NCI-H1436 (cell line): ENCODE results near the gene INO80D.
"Not testable (repeated sequence)": the region's sequence is repeated elsewhere in the genome, so short reads cannot be mapped to it uniquely, and the experiment has no call there.

ENCODE experiments used
- DNase-seq: peaks from one replicate; lab custom pipeline; 2025; lab: John Stamatoyannopoulos, UW

INO80D gene

GRCh38 chr2:206085742-206086445 is at the start of gene INO80D:
Gene INO80D, minus strand, starts transcription at chr2:206086174. Its CDS starts 23,158 bp downstream, at chr2:206063016.
- DNase-seq = peak; percentile 71

GRCh38 chr2:206127656-206128055 is 41.7 kb upstream of the INO80D start:
- no peak for DNase-seq

GRCh38 chr2:206125901-206126300 is 39.9 kb upstream of the INO80D start:
- no peak for DNase-seq

- DNase-seq = not testable (repeated sequence)
Observed at GRCh38 chr2:206122569-206122968, 36.6 kb upstream of the INO80D start.

GRCh38 chr2:206116278-206116677 is 30.3 kb upstream of the INO80D start:
- DNase-seq = no peak

GRCh38 chr2:206115026-206115578 is 29.1 kb upstream of the INO80D start:
- no peak for DNase-seq

GRCh38 chr2:206112846-206113547 is 27.0 kb upstream of the INO80D start:
- no peak for DNase-seq

- DNase-seq = no peak
Observed at GRCh38 chr2:206112108-206112507, 26.1 kb upstream of the INO80D start.

- no peak for DNase-seq
Observed at GRCh38 chr2:206108713-206109112, 22.7 kb upstream of the INO80D start.

GRCh38 chr2:206105541-206105940 is 19.6 kb upstream of the INO80D start:
- DNase-seq = no peak

- no peak for DNase-seq
Observed at GRCh38 chr2:206105038-206105437, 19.1 kb upstream of the INO80D start.

GRCh38 chr2:206098872-206099271 is 12.9 kb upstream of the INO80D start:
- DNase-seq = not testable (repeated sequence)

GRCh38 chr2:206098471-206098870 is 12.5 kb upstream of the INO80D start:
- DNase-seq = no peak

GRCh38 chr2:206096876-206097275 is 10.9 kb upstream of the INO80D start:
- DNase-seq = no peak

GRCh38 chr2:206095536-206096332 is 9.8 kb upstream of the INO80D start:
- DNase-seq = no peak

- DNase-seq = no peak
Observed at GRCh38 chr2:206092297-206092696, 6.3 kb upstream of the INO80D start.

GRCh38 chr2:206088248-206088647 is 2.3 kb upstream of the INO80D start:
- no peak for DNase-seq

- DNase-seq = no peak
Observed at GRCh38 chr2:206086716-206087350, 859 bp upstream of the INO80D start.

- DNase-seq = no peak
Observed at GRCh38 chr2:206084870-206085741, 868 bp downstream of the INO80D start.

- DNase-seq = no peak
Observed at GRCh38 chr2:206084439-206084869, 1.5 kb downstream of the INO80D start.
